ENCODE measurements around the gene ERBB4. TPM values are rescaled to one million over a fixed set of nuclear protein-coding genes. Genes with fewer than 3 reads are reported as not detected.

ERBB4 gene
- total RNA-seq, 4 donors from 2014 or later = 0.09 to 0.67 TPM; not detected in 2

GRCh38 chr2:212534336-212534735, 4.3 kb downstream of the ERBB4 start:
- H3K9me3 ChIP-seq = no peaks in the 10 kb centered on the region
- no peak for DNase-seq
- peaks cover 0 to 29% (median 0%) of the 10 kb centered on the region in 4 donors for H3K4me1 ChIP-seq
- no peak overlapping the region for H3K4me3 ChIP-seq
- H3K36me3 ChIP-seq = no peaks in the 10 kb centered on the region
- H3K27ac ChIP-seq = no peak overlapping the region
- TF ChIP-seq POLR2A (IDR thresholded peaks at IDR 0.05) = no peak
- peaks cover 0 to 25% of the 10 kb centered on the region in 2 donors for H3K27me3 ChIP-seq

GRCh38 chr2:212532585-212532984, 6.0 kb downstream of the ERBB4 start:
- Histone ChIP-seq H3K27ac (no peak overlapping the region), H3K36me3 (no peaks in the 10 kb centered on the region), H3K27me3 (peaks cover 0 to 18% of the 10 kb centered on the region in 2 donors), H3K9me3 (no peaks in the 10 kb centered on the region), H3K4me3 (no peak overlapping the region), H3K4me1 (peaks cover 0 to 11% (median 0%) of the 10 kb centered on the region in 4 donors)
- TF ChIP-seq POLR2A (IDR thresholded peaks at IDR 0.05) (no peak), CTCF (IDR thresholded peaks at IDR 0.05) (no peak)
- DNase-seq = no peak

GRCh38 chr2:212532087-212532486, 6.5 kb downstream of the ERBB4 start:
- H3K27ac ChIP-seq = no peak overlapping the region
- TF ChIP-seq POLR2A (IDR thresholded peaks at IDR 0.05) = no peak
- TF ChIP-seq CTCF (IDR thresholded peaks at IDR 0.05) = no peak

GRCh38 chr2:212531499-212531898, 7.1 kb downstream of the ERBB4 start:
- H3K36me3 ChIP-seq = no peaks in the 10 kb centered on the region
- no peak overlapping the region for H3K27ac ChIP-seq
- DNase-seq = no peak
- H3K4me3 ChIP-seq = no peak overlapping the region
- no peaks in the 10 kb centered on the region for H3K9me3 ChIP-seq
- TF ChIP-seq POLR2A (IDR thresholded peaks at IDR 0.05) = no peak
- TF ChIP-seq CTCF (IDR thresholded peaks at IDR 0.05) = no peak
- H3K27me3 ChIP-seq = peaks cover 0 to 8% of the 10 kb centered on the region in 2 donors
- peaks cover 0 to under 1% (median 0%) of the 10 kb centered on the region in 4 donors for H3K4me1 ChIP-seq

More at GRCh38 chr2:212532087-212532486, 6.5 kb downstream of the ERBB4 start:
- H3K4me1 ChIP-seq = peaks cover 0 to 6% (median 0%) of the 10 kb centered on the region in 4 donors
- H3K9me3 ChIP-seq = no peaks in the 10 kb centered on the region
- no peak overlapping the region for H3K4me3 ChIP-seq
- peaks cover 0 to 14% of the 10 kb centered on the region in 2 donors for H3K27me3 ChIP-seq
- no peak for DNase-seq
- H3K36me3 ChIP-seq = no peaks in the 10 kb centered on the region

GRCh38 chr2:212530991-212531390, 7.6 kb downstream of the ERBB4 start:
- Histone ChIP-seq H3K4me1 (no peaks in the 10 kb centered on the region), H3K36me3 (no peaks in the 10 kb centered on the region)
- TF ChIP-seq POLR2A (IDR thresholded peaks at IDR 0.05) (no peak), CTCF (IDR thresholded peaks at IDR 0.05) (no peak)

GRCh38 chr2:212530373-212530772, 8.2 kb downstream of the ERBB4 start:
- DNase-seq = no peak
- Histone ChIP-seq H3K27me3 (no peaks in the 10 kb centered on the region), H3K27ac (no peak overlapping the region)

More at GRCh38 chr2:212530991-212531390, 7.6 kb downstream of the ERBB4 start:
- Histone ChIP-seq H3K27ac (no peak overlapping the region), H3K9me3 (no peaks in the 10 kb centered on the region), H3K4me3 (no peak overlapping the region), H3K27me3 (peaks cover 0 to 3% of the 10 kb centered on the region in 2 donors)
- no peak for DNase-seq

More at GRCh38 chr2:212530373-212530772, 8.2 kb downstream of the ERBB4 start:
- no peak for TF ChIP-seq CTCF (IDR thresholded peaks at IDR 0.05)
- no peak for TF ChIP-seq POLR2A (IDR thresholded peaks at IDR 0.05)
- no peaks in the 10 kb centered on the region for H3K36me3 ChIP-seq
- no peaks in the 10 kb centered on the region for H3K9me3 ChIP-seq
- H3K4me3 ChIP-seq = no peak overlapping the region
- H3K4me1 ChIP-seq = no peaks in the 10 kb centered on the region

Measured in Peyer's patch (tissue), 4 donors.